ENCODE measurements around the gene MYO3B. TPM values are rescaled to one million over a fixed set of nuclear protein-coding genes. Genes with fewer than 3 reads are reported as not detected.

MYO3B gene
- polyA plus RNA-seq, 1 donor (not counting 4 experiments of a cell fraction or from before 2014, with no cell fraction given), result 4.4 TPM

DNA sequence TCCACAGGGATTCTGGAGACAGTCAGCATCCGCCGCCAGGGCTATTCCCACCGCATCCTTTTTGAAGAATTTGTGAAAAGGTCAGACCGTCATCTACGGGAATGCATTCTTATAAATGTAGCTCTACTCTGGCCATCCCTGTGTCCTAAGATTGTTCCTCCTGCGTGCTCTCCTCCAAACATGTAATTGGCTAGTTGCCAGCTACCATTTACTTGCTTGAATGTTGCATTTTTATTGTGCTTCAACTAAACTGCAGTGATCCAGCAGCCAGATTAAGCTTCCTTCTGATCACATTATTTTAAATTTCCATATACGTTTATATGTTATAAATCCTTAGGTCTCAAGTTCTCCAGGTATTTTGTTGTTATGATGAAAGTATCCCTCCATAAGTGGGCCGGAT, 288.7 kb downstream of the MYO3B start:
- no peaks in the 10 kb centered on the region for H3K27me3 ChIP-seq (ENCODE audit: control insufficient read depth, extremely low read depth, insufficient read depth, low read length)
- H2AFZ ChIP-seq (ENCODE audit: control insufficient read depth, low read length), result no peak overlapping the region
- H3K9ac ChIP-seq (ENCODE audit: control insufficient read depth, extremely low read depth, insufficient read depth, low read length), result no peak overlapping the region
- DNase-seq (ENCODE audit: low read depth, low spot score) (no peak), FAIRE-seq (no peak)
- no peaks in the 10 kb centered on the region for H4K20me1 ChIP-seq (ENCODE audit: control insufficient read depth, extremely low read depth, insufficient read depth, low read length)
- H3K79me2 ChIP-seq (ENCODE audit: control insufficient read depth, insufficient read depth, low read length), result no peaks in the 10 kb centered on the region
- no peak overlapping the region for H3K4me2 ChIP-seq (ENCODE audit: control insufficient read depth, extremely low read depth, insufficient read depth, low read depth, low read length)
- H3K4me1 ChIP-seq (ENCODE audit: control insufficient read depth, extremely low read depth, insufficient read depth, low read length), result peaks cover 4% of the 10 kb centered on the region
- H3K9me3 ChIP-seq (ENCODE audit: control insufficient read depth, low read depth, low read length), result no peaks in the 10 kb centered on the region
- dilution Hi-C loops (cut with MboI; ENCODE audit: extremely low pct_ligation_motif_present, low sequenced_read_pairs), result no loop called here
- no peaks in the 10 kb centered on the region for H3K36me3 ChIP-seq (ENCODE audit: control insufficient read depth in 2 of 2, extremely low read depth in 1 of 2, insufficient read depth in 2 of 2, low read length in 2 of 2)
- H3K27ac ChIP-seq (ENCODE audit: control insufficient read depth, insufficient read depth, low read length), result no peak overlapping the region
- TF ChIP-seq EZH2 (IDR thresholded peaks at IDR 0.05; ENCODE audit: low read length), result no peak
- TF ChIP-seq, protein P1, sequence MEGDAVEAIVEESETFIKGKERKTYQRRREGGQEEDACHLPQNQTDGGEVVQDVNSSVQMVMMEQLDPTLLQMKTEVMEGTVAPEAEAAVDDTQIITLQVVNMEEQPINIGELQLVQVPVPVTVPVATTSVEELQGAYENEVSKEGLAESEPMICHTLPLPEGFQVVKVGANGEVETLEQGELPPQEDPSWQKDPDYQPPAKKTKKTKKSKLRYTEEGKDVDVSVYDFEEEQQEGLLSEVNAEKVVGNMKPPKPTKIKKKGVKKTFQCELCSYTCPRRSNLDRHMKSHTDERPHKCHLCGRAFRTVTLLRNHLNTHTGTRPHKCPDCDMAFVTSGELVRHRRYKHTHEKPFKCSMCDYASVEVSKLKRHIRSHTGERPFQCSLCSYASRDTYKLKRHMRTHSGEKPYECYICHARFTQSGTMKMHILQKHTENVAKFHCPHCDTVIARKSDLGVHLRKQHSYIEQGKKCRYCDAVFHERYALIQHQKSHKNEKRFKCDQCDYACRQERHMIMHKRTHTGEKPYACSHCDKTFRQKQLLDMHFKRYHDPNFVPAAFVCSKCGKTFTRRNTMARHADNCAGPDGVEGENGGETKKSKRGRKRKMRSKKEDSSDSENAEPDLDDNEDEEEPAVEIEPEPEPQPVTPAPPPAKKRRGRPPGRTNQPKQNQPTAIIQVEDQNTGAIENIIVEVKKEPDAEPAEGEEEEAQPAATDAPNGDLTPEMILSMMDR (optimal IDR thresholded peaks at IDR 0.05 in 1 of 3, IDR thresholded peaks at IDR 0.05 in 1 of 3, conservative IDR thresholded peaks at IDR 0.05 in 1 of 3; ENCODE audit: extremely low read depth in 1 of 3, insufficient read depth in 2 of 3, low read length in 3 of 3), result no peak
- H3K4me3 ChIP-seq (ENCODE audit: control insufficient read depth in 2 of 3, extremely low read depth in 1 of 3, insufficient read depth in 2 of 3, low read depth in 1 of 3, low read length in 3 of 3), result no peak overlapping the region
- H3K9me1 ChIP-seq (ENCODE audit: control insufficient read depth, extremely low read depth, insufficient read depth, low read length), result no peaks in the 10 kb centered on the region

DNA sequence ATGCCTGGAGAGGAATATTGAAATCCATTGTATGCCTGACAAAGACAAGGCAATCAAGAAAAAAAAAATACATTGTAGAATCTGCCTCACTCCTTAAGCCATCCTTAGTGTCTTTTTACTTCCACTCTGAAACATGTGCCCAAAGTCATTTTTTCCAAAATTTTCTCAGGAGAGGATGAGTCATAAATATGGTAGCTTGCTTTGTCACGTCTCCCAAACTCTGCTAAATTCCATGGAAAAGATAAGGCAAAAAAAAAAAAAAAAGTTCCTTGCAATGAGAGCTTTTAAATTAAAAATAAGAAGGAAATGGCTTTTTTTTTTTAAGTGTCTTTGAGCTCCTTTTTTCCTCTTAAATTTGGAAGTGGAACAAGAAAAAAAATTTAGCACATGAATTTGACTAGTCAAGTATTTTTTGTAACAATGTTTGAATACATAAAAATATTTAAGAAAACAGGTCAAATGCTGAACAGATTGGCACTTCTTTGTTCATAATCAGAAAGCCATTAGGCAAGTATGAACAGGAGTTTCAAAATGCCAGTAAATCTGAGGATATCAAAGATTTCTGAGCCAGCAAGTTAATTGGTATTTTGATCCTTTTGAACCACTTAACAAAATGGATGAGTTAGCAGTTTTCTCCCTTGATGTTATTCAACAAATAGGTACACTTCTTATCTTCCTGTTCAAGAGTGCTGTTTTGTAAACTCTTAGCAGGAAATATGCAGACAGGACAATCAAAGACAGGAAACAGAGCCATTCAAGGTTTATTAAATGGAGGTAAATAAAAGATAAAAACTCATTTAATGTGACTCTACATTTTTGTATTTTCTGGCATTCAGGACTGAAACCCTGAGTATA, 289.8 kb downstream of the MYO3B start:
- no peak overlapping the region for H3K9ac ChIP-seq (ENCODE audit: control insufficient read depth, extremely low read depth, insufficient read depth, low read length)
- no peaks in the 10 kb centered on the region for H3K9me1 ChIP-seq (ENCODE audit: control insufficient read depth, extremely low read depth, insufficient read depth, low read length)
- no peaks in the 10 kb centered on the region for H4K20me1 ChIP-seq (ENCODE audit: control insufficient read depth, extremely low read depth, insufficient read depth, low read length)
- no peaks in the 10 kb centered on the region for H3K9me3 ChIP-seq (ENCODE audit: control insufficient read depth, low read depth, low read length)
- no peak overlapping the region for H3K4me3 ChIP-seq (ENCODE audit: control insufficient read depth in 2 of 3, extremely low read depth in 1 of 3, insufficient read depth in 2 of 3, low read depth in 1 of 3, low read length in 3 of 3)
- no peaks in the 10 kb centered on the region for H3K79me2 ChIP-seq (ENCODE audit: control insufficient read depth, insufficient read depth, low read length)
- no peaks in the 10 kb centered on the region for H3K36me3 ChIP-seq (ENCODE audit: control insufficient read depth in 2 of 2, extremely low read depth in 1 of 2, insufficient read depth in 2 of 2, low read length in 2 of 2)
- H3K4me1 ChIP-seq (ENCODE audit: control insufficient read depth, extremely low read depth, insufficient read depth, low read length), result peaks cover 4% of the 10 kb centered on the region
- no peak for FAIRE-seq
- no peak overlapping the region for H2AFZ ChIP-seq (ENCODE audit: control insufficient read depth, low read length)
- DNase-seq (ENCODE audit: low read depth, low spot score), result no peak
- TF ChIP-seq EZH2 (IDR thresholded peaks at IDR 0.05; ENCODE audit: low read length), result no peak
- H3K27ac ChIP-seq (ENCODE audit: control insufficient read depth, insufficient read depth, low read length), result no peak overlapping the region
- H3K27me3 ChIP-seq (ENCODE audit: control insufficient read depth, extremely low read depth, insufficient read depth, low read length), result no peaks in the 10 kb centered on the region
- no peak overlapping the region for H3K4me2 ChIP-seq (ENCODE audit: control insufficient read depth, extremely low read depth, insufficient read depth, low read depth, low read length)
- dilution Hi-C loops (cut with MboI; ENCODE audit: extremely low pct_ligation_motif_present, low sequenced_read_pairs), result no loop called here
